GM12891 (cell line): Measurements from ENCODE around the gene DOCK6.

Experiments
- POLR2A ChIP-seq: IDR thresholded peaks from 2 replicates; pipeline ENCODE4 v1.6.1; 2011; ENCODE audit warnings: low read depth, low read length, control low read depth
- POLR2AphosphoS5 ChIP-seq: IDR thresholded peaks from 2 replicates; pipeline ENCODE4 v1.6.1; 2011; ENCODE audit warnings: low read depth, low read length, control low read depth
- SPI1 ChIP-seq: IDR thresholded peaks from 2 replicates; pipeline ENCODE4 v1.6.1; 2011; ENCODE audit warnings: low read depth, low read length, control low read depth

- TF ChIP-seq POLR2A (no peak), POLR2AphosphoS5 (no peak), SPI1 (no peak)
These were observed 37.9 kb upstream of the DOCK6 start for GRCh38 chr19:11299946-11300810.
